GM19463 (cell line): Measurements from ENCODE around the gene KIFAP3.

Source experiments
- ATAC-seq: cut with Tn5 transposase; IDR thresholded peaks from one replicate; pipeline ENCODE4 v1.9.1; 2021; ENCODE audit warnings: mild to moderate bottlenecking, moderate library complexity; ENCODE audit not compliant: unreplicated experiment

Gene KIFAP3

DNA sequence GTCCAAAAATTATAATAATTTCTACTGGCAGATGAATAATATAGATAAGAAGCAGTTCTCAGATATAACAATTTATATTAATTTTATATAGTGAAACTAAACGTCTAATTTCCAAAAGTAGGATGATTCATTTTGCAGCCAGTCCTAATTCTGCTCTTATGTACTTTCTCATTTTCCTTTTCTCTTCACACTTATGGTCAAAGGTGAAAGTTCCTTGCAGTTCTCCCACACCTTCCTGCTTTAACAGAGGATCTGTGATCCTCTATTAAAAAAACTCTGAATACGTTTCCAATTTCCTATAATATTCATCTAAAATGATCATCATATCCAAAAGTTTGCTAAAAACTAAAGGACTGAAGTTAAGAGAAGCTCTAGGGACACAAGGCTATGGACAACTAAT is 78.5 kb downstream of the KIFAP3 start:
- ATAC-seq: no peak

GRCh38 chr1:169989246-169989645 is 85.2 kb downstream of the KIFAP3 start:
- no peak for ATAC-seq

DNA sequence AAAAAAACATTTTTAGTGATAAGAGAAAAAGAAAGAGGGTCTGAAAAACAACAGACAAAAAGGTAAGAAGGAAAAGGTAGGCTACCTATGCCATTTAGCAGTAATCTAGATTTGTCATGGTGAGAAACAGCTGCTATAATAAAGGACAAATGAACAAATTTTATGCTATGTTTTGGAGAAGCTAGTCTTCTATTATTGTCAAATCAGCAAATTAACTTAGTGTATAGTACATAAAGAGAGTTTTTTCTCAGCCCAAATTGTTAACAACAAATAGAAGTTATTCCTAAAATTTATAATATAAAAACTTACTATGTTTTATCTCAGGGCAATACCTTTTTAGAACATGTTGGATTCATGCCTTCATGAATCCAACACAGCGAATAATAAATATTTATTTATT is 88.7 kb downstream of the KIFAP3 start:
- no peak for ATAC-seq

DNA sequence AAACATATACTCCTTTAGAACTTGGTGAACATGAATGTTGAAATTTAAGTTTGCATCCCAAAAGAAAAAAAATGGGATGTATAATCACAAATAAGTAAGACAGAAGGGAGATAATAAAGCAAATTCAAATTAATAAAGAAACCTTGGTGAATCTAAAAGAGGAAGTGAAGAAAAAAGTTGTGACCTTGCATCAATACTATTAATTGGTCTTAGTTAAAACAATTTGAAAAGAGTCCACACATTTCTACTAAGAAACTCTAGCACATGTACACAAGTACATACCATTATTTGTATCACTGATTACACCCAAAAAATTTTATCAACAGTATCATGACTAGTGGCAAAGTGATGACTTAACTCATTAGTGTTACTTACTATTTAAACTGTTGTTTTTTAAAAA is 100.4 kb downstream of the KIFAP3 start:
- no peak for ATAC-seq

DNA sequence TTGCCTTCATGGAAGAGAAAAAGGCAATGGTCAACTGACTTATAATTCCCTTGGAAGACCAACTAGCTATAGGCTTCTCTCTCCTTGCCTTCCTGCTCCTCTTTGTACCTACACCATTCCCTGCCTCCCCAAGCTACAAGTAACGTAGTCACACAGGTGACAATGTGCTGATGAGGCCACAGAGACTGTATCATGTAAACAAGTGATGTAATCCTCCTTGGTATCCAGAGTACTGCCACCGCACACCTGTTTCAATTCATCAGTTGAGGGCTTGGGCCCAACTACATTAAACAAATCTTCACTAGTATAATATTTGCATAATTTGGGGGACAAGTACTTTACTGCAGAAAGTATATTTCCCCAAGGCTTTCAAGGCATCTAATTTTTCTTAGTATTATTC is 104.4 kb downstream of the KIFAP3 start:
- no peak for ATAC-seq

GRCh38 chr1:169968174-169968573 is 106.3 kb downstream of the KIFAP3 start:
- ATAC-seq: no peak

GRCh38 chr1:169964206-169964605 is 110.3 kb downstream of the KIFAP3 start:
- ATAC-seq: no peak

DNA sequence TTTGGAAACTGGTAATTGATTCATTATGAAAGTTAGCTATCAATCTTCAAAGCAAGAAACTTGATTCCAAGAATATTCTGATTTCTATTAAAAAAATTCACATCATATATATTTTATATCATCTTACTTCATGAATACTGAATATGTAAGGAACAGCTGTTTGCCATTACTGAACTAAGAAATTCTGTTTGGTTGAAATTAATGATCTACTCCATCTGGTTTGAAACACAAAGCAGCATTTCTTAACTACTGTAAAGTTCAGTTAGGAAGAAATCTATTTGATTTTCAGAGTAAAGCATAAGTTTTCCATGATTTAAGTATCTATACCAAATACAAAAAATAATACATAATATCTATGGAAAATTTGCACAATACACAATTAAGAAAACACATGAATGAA is 114.8 kb downstream of the KIFAP3 start:
- no peak for ATAC-seq

DNA sequence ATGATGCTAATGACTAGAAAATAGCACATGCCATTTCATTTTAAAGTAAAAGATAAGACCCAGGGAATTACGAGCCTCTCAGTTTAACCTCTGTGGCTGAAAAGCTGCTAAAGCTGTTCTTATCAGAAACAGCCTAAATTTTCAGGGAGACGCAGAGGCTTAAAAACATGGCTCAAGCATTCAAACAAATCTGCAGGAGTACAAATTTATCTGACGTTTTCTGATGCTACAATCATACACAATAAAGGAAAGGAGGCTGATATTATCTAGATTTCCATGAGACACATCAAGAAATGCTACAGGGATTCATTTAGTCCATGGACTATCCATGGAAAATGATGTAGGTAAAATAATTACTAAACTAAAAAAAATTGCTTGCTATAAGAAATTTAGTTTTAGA is 115.5 kb downstream of the KIFAP3 start:
- ATAC-seq: no peak

- no peak for ATAC-seq
Observed at GRCh38 chr1:169957884-169958283, 116.6 kb downstream of the KIFAP3 start.

DNA sequence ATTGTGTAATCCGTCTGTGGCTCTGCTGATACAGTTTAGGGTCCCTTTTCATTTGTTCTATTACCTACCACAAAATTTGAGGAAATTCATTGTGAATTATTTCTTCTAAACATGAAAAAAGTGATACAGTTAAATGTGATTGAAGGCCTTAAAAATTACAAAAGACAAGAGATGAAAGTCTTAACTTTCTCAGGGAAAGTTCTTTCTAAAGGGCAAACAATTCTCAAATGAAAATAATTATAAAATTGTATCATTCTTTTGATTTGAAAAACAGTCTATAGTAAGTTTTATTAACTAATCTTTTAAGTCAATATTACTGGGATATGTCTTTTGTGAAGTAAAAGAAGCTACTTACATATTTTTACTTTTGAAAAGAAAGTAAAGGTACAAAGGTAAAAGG is 123.4 kb downstream of the KIFAP3 start:
- no peak for ATAC-seq

DNA sequence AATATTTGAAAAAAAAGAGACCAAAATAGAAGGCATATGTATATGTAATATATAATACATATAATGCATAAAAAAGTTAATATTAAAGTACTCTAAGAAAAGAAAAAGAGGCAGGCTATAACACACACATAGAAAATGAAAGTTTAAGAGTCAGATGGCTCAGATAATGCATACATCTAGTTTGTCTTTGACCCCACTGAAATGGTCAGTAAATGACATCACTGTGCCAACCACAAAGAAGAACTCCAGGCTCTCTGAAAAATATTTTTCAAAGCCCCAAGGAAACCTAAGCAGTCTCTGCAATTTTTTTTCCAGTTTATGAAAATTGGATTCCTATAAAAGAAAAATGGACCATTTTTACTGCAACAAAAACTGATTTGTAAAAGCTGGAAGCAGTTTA is 125.4 kb downstream of the KIFAP3 start:
- ATAC-seq: no peak

DNA sequence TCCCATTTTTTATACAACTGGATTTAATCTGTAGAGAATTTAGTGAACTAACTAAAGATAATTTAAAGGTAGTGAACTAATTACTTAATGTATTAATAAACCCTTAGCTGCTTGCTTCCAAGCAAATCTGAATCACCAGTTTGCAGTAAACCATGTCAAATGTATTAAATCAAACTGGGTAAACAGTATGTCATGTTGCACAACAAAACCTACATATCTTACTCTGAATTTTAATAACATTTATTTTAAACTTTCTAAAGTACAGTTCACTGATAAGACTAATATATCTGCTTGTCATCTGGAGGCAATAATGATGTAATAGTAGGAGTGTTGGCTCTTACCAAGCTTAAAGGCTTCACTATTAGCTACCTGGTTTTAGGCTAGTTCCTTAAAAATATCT is 128.3 kb downstream of the KIFAP3 start:
- no peak for ATAC-seq

DNA sequence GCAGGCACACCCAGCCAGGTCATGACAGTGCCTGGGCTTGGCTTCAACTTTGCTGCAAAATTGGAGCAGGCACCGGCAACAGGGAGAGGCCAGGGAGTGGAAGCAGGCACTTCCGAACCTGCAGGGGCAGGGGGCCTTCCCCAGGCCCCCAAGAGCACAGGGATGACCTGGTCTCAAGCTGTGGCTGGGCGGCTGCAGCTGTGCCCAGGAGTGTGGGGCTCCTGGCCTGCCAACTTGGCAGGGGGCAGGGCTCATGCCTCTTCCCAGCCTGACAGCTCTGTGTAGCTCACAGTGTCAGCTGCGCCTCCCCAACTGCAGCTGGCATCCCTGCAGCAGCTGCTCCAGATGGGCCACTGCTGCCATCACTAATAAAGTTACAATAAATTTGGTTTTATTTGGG is 129.3 kb downstream of the KIFAP3 start:
- no peak for ATAC-seq

DNA sequence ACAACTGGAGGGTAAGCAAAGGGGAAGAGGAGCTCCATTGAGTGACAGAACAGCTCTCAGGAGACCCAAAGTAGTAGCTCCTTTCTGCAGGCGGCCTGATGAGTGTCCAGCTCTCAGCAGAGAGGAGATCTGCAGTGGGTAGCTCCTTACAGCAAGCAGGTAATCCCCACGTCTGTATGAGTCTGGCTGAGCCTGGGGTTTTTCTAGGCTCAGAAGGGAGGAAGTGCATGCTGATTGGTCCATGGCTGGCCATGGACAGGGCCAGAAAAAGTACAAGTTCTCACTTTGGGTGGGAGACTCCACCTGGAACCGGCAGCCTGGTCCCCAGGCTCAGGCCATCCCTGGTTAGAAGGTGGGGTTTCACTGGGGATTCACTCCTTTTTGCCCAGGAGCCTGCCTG is 129.9 kb downstream of the KIFAP3 start:
- no peak for ATAC-seq

GRCh38 chr1:169943963-169944526 is 130.4 kb downstream of the KIFAP3 start:
- ATAC-seq: no peak

- ATAC-seq: no peak
Observed at GRCh38 chr1:169941982-169942830, 132.3 kb downstream of the KIFAP3 start.

DNA sequence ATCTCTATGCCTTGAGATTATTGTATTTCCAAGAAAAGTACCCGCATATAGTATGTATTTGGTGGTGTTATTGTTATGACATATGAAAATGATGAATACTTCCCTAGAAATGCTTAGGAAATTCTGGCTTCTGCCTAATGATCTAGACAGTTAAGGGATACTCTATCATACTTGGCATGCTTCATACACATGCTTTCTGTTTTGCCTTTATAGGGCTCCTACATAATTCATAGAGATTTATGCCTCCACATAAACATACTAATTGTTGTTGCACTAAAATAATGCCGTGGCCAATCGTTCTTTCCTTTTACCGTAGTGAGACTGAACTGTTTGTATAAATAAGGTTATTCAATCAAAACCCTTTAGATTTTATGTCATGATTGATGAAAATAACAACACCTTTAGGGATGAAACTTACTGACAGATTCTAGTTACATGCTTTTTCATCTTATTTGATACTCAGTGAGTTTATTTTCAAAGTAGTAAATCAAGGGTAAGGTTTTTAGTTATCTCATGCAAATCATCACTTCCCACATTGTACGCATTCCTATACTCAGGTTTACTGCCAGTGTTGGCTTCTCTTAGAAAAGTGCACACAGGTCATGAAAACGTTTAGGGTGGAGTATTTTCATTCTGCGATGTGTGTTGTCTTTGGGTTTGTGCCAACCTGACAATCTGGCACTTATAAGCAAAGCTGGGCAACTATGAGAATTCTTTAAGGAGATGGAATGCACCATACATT is 140.3 kb downstream of the KIFAP3 start:
- ATAC-seq: no peak

DNA sequence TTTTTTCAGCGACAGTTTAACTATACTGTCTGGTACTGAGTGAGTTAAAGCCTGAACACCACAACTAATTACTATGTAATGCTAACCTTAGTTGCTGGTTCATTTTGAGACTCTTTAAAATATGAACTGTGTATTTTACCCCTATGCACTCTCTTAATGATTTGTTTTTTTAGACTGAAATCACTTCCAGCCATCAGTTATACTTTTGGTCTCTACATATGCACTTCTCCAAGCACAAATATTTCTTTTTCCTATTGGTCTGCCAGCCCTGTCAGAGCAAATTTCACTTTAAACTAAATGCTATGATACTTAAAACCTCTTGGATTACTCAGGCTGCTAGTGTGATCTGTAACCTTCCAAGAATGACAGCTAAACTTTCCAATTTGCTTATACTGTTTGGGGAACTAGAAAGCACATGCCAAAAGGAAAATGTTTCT is 142.7 kb downstream of the KIFAP3 start:
- no peak for ATAC-seq

GRCh38 chr1:169929210-169929526 is 145.3 kb downstream of the KIFAP3 start:
- ATAC-seq: no peak

- peak; percentile 62 for ATAC-seq
Observed at GRCh38 chr1:169928438-169929209, 145.9 kb downstream of the KIFAP3 start.
